ENCODE results near the gene PPP2R3B.

DNA sequence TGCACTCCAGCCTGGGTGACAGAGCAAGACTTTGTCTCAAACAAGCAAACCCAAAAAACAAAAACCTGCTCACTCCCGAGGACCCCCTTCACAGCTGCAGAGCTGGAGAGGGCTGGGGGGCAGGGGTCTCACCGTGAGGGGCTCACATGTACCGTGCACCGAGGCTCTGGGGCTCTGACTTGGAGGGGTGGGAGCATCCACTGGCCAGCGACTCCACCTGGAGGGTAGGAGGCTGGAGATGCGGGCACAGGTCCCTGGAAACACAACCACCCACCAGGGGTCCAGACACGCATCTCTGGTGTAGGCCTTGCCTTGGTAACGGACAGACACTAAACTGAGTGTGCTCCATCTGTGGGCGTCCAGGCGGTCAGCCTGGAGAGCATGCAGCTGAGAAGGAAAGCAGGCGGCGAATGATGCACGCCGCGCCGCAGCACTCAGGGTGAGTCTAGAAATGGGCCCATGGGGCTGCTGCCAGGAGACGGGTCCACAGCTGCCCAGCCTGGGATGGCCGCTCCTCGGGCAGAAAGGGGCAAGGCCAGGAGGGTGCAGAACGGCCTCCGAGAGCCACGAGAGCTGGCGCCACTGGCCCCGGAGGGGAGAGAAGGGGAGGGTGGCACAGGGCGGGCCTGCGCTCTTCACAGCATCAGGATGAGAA lies 26.1 kb downstream of the PPP2R3B start:
- TF ChIP-seq POLR2AphosphoS5 (IDR thresholded peaks at IDR 0.05) = no peak
- TF ChIP-seq, protein P1, sequence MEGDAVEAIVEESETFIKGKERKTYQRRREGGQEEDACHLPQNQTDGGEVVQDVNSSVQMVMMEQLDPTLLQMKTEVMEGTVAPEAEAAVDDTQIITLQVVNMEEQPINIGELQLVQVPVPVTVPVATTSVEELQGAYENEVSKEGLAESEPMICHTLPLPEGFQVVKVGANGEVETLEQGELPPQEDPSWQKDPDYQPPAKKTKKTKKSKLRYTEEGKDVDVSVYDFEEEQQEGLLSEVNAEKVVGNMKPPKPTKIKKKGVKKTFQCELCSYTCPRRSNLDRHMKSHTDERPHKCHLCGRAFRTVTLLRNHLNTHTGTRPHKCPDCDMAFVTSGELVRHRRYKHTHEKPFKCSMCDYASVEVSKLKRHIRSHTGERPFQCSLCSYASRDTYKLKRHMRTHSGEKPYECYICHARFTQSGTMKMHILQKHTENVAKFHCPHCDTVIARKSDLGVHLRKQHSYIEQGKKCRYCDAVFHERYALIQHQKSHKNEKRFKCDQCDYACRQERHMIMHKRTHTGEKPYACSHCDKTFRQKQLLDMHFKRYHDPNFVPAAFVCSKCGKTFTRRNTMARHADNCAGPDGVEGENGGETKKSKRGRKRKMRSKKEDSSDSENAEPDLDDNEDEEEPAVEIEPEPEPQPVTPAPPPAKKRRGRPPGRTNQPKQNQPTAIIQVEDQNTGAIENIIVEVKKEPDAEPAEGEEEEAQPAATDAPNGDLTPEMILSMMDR (IDR thresholded peaks at IDR 0.05; ENCODE audit: poor library complexity, severe bottlenecking) = no peak
- no peak for TF ChIP-seq EP300 (conservative IDR thresholded peaks at IDR 0.05; ENCODE audit: poor library complexity, severe bottlenecking)
- TF ChIP-seq RAD21 (conservative IDR thresholded peaks at IDR 0.05) = no peak
- no peak for TF ChIP-seq EZH2 (IDR thresholded peaks at IDR 0.05; ENCODE audit: borderline replicate concordance, insufficient read depth, low read length, poor library complexity, severe bottlenecking)
- TF ChIP-seq, protein P2, sequence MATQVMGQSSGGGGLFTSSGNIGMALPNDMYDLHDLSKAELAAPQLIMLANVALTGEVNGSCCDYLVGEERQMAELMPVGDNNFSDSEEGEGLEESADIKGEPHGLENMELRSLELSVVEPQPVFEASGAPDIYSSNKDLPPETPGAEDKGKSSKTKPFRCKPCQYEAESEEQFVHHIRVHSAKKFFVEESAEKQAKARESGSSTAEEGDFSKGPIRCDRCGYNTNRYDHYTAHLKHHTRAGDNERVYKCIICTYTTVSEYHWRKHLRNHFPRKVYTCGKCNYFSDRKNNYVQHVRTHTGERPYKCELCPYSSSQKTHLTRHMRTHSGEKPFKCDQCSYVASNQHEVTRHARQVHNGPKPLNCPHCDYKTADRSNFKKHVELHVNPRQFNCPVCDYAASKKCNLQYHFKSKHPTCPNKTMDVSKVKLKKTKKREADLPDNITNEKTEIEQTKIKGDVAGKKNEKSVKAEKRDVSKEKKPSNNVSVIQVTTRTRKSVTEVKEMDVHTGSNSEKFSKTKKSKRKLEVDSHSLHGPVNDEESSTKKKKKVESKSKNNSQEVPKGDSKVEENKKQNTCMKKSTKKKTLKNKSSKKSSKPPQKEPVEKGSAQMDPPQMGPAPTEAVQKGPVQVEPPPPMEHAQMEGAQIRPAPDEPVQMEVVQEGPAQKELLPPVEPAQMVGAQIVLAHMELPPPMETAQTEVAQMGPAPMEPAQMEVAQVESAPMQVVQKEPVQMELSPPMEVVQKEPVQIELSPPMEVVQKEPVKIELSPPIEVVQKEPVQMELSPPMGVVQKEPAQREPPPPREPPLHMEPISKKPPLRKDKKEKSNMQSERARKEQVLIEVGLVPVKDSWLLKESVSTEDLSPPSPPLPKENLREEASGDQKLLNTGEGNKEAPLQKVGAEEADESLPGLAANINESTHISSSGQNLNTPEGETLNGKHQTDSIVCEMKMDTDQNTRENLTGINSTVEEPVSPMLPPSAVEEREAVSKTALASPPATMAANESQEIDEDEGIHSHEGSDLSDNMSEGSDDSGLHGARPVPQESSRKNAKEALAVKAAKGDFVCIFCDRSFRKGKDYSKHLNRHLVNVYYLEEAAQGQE (IDR thresholded peaks at IDR 0.05; ENCODE audit: borderline replicate concordance) = no peak

Data from neural cell (in vitro differentiated cells).